HG03039 (cell line): ENCODE measurements around the gene OR1Q1.
"Not testable (repeated sequence)": the region's sequence is repeated elsewhere in the genome, so short reads cannot be mapped to it uniquely, and the experiment has no call there.

Source experiments
- ATAC-seq: cut with Tn5 transposase; IDR thresholded peaks from one replicate; pipeline ENCODE4 v1.9.1; 2021; ENCODE audit warnings: mild to moderate bottlenecking, moderate library complexity; ENCODE audit not compliant: unreplicated experiment

The OR1Q1 gene

GRCh38 chr9:122614362-122614761, at the start of gene OR1Q1:
Gene OR1Q1 (plus strand): TSS chr9:122614738. CDS start chr9:122614738, 0 bp downstream.
- no peak for ATAC-seq

GRCh38 chr9:122567901-122568300, 46.6 kb upstream of the OR1Q1 start:
- no peak for ATAC-seq

GRCh38 chr9:122572456-122572855, 42.1 kb upstream of the OR1Q1 start:
- ATAC-seq = no peak

- no peak for ATAC-seq
Observed at GRCh38 chr9:122579874-122580273, 34.7 kb upstream of the OR1Q1 start.

GRCh38 chr9:122580360-122580759, 34.2 kb upstream of the OR1Q1 start:
- ATAC-seq = no peak

GRCh38 chr9:122583284-122583683, 31.3 kb upstream of the OR1Q1 start, which contains the start of gene OR1L8:
Gene OR1L8 (minus strand): TSS chr9:122583384. CDS start chr9:122568477, 14,907 bp downstream.
- ATAC-seq = not testable (repeated sequence)

- ATAC-seq = no peak
Observed at GRCh38 chr9:122605691-122606090, 8.8 kb upstream of the OR1Q1 start.

- no peak for ATAC-seq
Observed at GRCh38 chr9:122606587-122606986, 8.0 kb upstream of the OR1Q1 start.

GRCh38 chr9:122609804-122610203, 4.7 kb upstream of the OR1Q1 start:
- no peak for ATAC-seq

GRCh38 chr9:122619996-122620395, 5.5 kb downstream of the OR1Q1 start:
- ATAC-seq = no peak

- no peak for ATAC-seq
Observed at GRCh38 chr9:122642226-122642625, 27.7 kb downstream of the OR1Q1 start.

GRCh38 chr9:122656378-122656777, 41.8 kb downstream of the OR1Q1 start:
- ATAC-seq = no peak

- ATAC-seq = no peak
Observed at GRCh38 chr9:122657527-122657926, 43.0 kb downstream of the OR1Q1 start, which contains the start of gene OR1B1. Gene OR1B1 (minus strand): TSS chr9:122657627.

GRCh38 chr9:122661416-122661815, 46.9 kb downstream of the OR1Q1 start, which contains the start of gene OR1L1:
Gene OR1L1 (plus strand): TSS chr9:122661716. CDS start chr9:122661716, 0 bp downstream.
- no peak for ATAC-seq
